Large intestine (tissue), 3 donors: ENCODE results near the gene PKNOX1. TPM values are rescaled to one million over a fixed set of nuclear protein-coding genes. Genes with fewer than 3 reads are reported as not detected.
"Not testable (repeated sequence)": the region's sequence is repeated elsewhere in the genome, so short reads cannot be mapped to it uniquely, and the experiment has no call there.

Experiments used
- DNase-seq, 2 donors: peaks; one replicate each; pipeline versions ENCODE4 v3.0.0 to v3.0.0-alpha.2; 2013
- H3K27ac ChIP-seq: one replicate; pipeline ENCODE4 v1.5.1; 2013; ENCODE audit warnings: low read length
- H3K27me3 ChIP-seq: 2 replicates; pipeline ENCODE4 v1.6.1; 2013; ENCODE audit warnings: low read length; ENCODE audit not compliant: control insufficient read depth, insufficient read depth
- H3K36me3 ChIP-seq: 2 replicates; pipeline ENCODE4 v1.6.1; 2013; ENCODE audit warnings: low read length; ENCODE audit not compliant: control insufficient read depth, insufficient read depth
- H3K4me1 ChIP-seq: one replicate; pipeline ENCODE4 v1.6.1; 2013; ENCODE audit warnings: low read length; ENCODE audit not compliant: control insufficient read depth, insufficient read depth
- H3K4me3 ChIP-seq: one replicate; pipeline ENCODE4 v1.5.1; 2013; ENCODE audit warnings: low read length
- H3K9me3 ChIP-seq: one replicate; pipeline ENCODE4 v1.6.1; 2013; ENCODE audit warnings: mild to moderate bottlenecking, low read depth, low read length, moderate library complexity; ENCODE audit not compliant: control insufficient read depth
- WGBS: methylation state at CpG from one replicate; pipeline ENCODE4 v1.1.5; 2013; ENCODE audit warnings: low lambda C conversion rate; ENCODE audit not compliant: insufficient coverage; 5-methylcytosine and 5-hydroxymethylcytosine counted together
- polyA plus RNA-seq: library from polyadenylated mRNA; unstranded; fragments of 120-200 nt; gene quantifications from one replicate; pipeline ENCODE4 v1.2.1, GENCODE V29; 2013

The PKNOX1 gene
- polyA plus RNA-seq, 1 donor = 12.0 TPM

- Histone ChIP-seq H3K27ac (no peak overlapping the region), H3K9me3 (no peaks in the 10 kb centered on the region), H3K36me3 (peaks cover 29% of the 10 kb centered on the region), H3K4me1 (no peaks in the 10 kb centered on the region), H3K4me3 (no peak overlapping the region), H3K27me3 (no peaks in the 10 kb centered on the region)
- no peak for DNase-seq
- no CpG with 5 or more reads among the region's 1 CpG for WGBS
Measured at GRCh38 chr21:43034101-43034500, 59.7 kb downstream of the PKNOX1 start.

- Histone ChIP-seq H3K4me1 (no peaks in the 10 kb centered on the region), H3K4me3 (no peak overlapping the region), H3K9me3 (no peaks in the 10 kb centered on the region), H3K36me3 (peaks cover 24% of the 10 kb centered on the region), H3K27me3 (no peaks in the 10 kb centered on the region), H3K27ac (no peak overlapping the region)
- DNase-seq = no peak
- WGBS = no CpG with 5 or more reads among the region's 5 CpGs
Measured at GRCh38 chr21:43034826-43035225, 60.5 kb downstream of the PKNOX1 start.

GRCh38 chr21:43036889-43037288 lies 62.5 kb downstream of the PKNOX1 start:
- H3K27me3 ChIP-seq, H3K36me3 ChIP-seq, H3K27ac ChIP-seq, H3K9me3 ChIP-seq, H3K4me1 ChIP-seq, H3K4me3 ChIP-seq, DNase-seq: not testable (repeated sequence)
- WGBS = no CpG with 5 or more reads among the region's 17 CpGs

GRCh38 chr21:43037918-43038658 lies 63.7 kb downstream of the PKNOX1 start:
- no CpG with 5 or more reads among the region's 19 CpGs for WGBS
- DNase-seq, H3K4me3 ChIP-seq, H3K36me3 ChIP-seq, H3K4me1 ChIP-seq, H3K27me3 ChIP-seq, H3K27ac ChIP-seq, H3K9me3 ChIP-seq: not testable (repeated sequence)

- not testable (repeated sequence) for H3K27ac ChIP-seq, H3K27me3 ChIP-seq, DNase-seq, H3K9me3 ChIP-seq, H3K4me3 ChIP-seq, H3K4me1 ChIP-seq, H3K36me3 ChIP-seq
- no CpG with 5 or more reads among the region's 10 CpGs for WGBS
Measured at GRCh38 chr21:43038659-43039044, 64.3 kb downstream of the PKNOX1 start.

GRCh38 chr21:43042169-43042568 lies 67.8 kb downstream of the PKNOX1 start:
- H3K27me3 ChIP-seq, H3K4me1 ChIP-seq, H3K4me3 ChIP-seq, H3K9me3 ChIP-seq, H3K27ac ChIP-seq, DNase-seq, H3K36me3 ChIP-seq: not testable (repeated sequence)
- no CpG with 5 or more reads among the region's 5 CpGs for WGBS

- not testable (repeated sequence) for H3K9me3 ChIP-seq, DNase-seq, H3K4me3 ChIP-seq, H3K4me1 ChIP-seq, H3K36me3 ChIP-seq, H3K27ac ChIP-seq, H3K27me3 ChIP-seq
- WGBS = no CpG with 5 or more reads among the region's 14 CpGs
Measured at GRCh38 chr21:43043291-43043690, 68.9 kb downstream of the PKNOX1 start.

- H3K9me3 ChIP-seq, H3K27me3 ChIP-seq, H3K4me1 ChIP-seq, H3K4me3 ChIP-seq, DNase-seq, H3K36me3 ChIP-seq, H3K27ac ChIP-seq: not testable (repeated sequence)
- no CpG with 5 or more reads among the region's 14 CpGs for WGBS
Measured at GRCh38 chr21:43044547-43044946, 70.2 kb downstream of the PKNOX1 start.

- not testable (repeated sequence) for H3K27me3 ChIP-seq, H3K27ac ChIP-seq, H3K4me1 ChIP-seq, DNase-seq, H3K36me3 ChIP-seq, H3K9me3 ChIP-seq, H3K4me3 ChIP-seq
- WGBS = no CpG with 5 or more reads among the region's 17 CpGs
Measured at GRCh38 chr21:43045165-43045875, 71.0 kb downstream of the PKNOX1 start.

GRCh38 chr21:43045876-43046821 lies 71.8 kb downstream of the PKNOX1 start:
- H3K27me3 ChIP-seq, H3K27ac ChIP-seq, H3K4me3 ChIP-seq, DNase-seq, H3K4me1 ChIP-seq, H3K9me3 ChIP-seq, H3K36me3 ChIP-seq: not testable (repeated sequence)
- WGBS = no CpG with 5 or more reads among the region's 21 CpGs
